IMR-90 (cell line): Measurements from ENCODE around the gene GRID1. TPM values are rescaled to one million over a fixed set of nuclear protein-coding genes. Genes with fewer than 3 reads are reported as not detected.

Experiments
- ATAC-seq: fragments of 200-7000 bp; cut with Tn5 transposase; 2 replicates; pipeline ENCODE4 v1.9.1; 2020; ENCODE audit warnings: low read depth, mild to moderate bottlenecking, moderate library complexity
- BruUV-seq: library from RNA; stranded (reverse); fragments of 400-500 nt; replicated peaks from 2 replicates; lab custom pipeline; 2021; lab: Mats Ljungman, UMichigan
- CTCF ChIA-PET: fragments of 300-600 bp; formaldehyde crosslinking; extraction: SDS; loops from one replicate; lab custom pipeline; 2021; ENCODE audit warnings: antibody characterized with exemption; lab: Yijun Ruan, JAX
- POLR2A ChIA-PET: fragments of 300-600 bp; sonication (Branson Sonifier 250); formaldehyde crosslinking; loops from one replicate; lab custom pipeline; 2022; ENCODE audit warnings: antibody characterized with exemption; ENCODE audit not compliant: unreplicated experiment; lab: Charles Lee
- DNase-seq: peaks from one replicate; pipeline ENCODE4 v3.0.0; 2013
- H2AFZ ChIP-seq: replicated peaks from 2 replicates; pipeline ENCODE3; 2013; ENCODE audit warnings: low read length, mild to moderate bottlenecking; ENCODE audit not compliant: poor library complexity
- H2AK5ac ChIP-seq: 2 replicates; pipeline ENCODE4 v1.6.1; 2013; ENCODE audit warnings: low read depth, low read length, inconsistent platforms
- H2AK9ac ChIP-seq: replicated peaks from 2 replicates; pipeline ENCODE3; 2013; ENCODE audit warnings: mild to moderate bottlenecking, low read depth, low read length, moderate library complexity; ENCODE audit not compliant: poor library complexity
- H2BK120ac ChIP-seq: 2 replicates; pipeline ENCODE4 v1.6.1; 2013; ENCODE audit warnings: low read depth, low read length, inconsistent platforms
- H2BK15ac ChIP-seq: 3 replicates; pipeline ENCODE4 v1.6.1; 2013; ENCODE audit warnings: low read depth, low read length, inconsistent platforms
- H2BK20ac ChIP-seq: 2 replicates; pipeline ENCODE4 v1.6.1; 2013; ENCODE audit warnings: low read depth, mild to moderate bottlenecking, inconsistent platforms, low read length, moderate library complexity
- H2BK5ac ChIP-seq: 2 replicates; pipeline ENCODE4 v1.6.1; 2013; ENCODE audit warnings: mild to moderate bottlenecking, low read depth, low read length, inconsistent platforms; ENCODE audit not compliant: poor library complexity, severe bottlenecking
- H3K14ac ChIP-seq: replicated peaks from 2 replicates; pipeline ENCODE4 v1.6.1; 2013; ENCODE audit warnings: low read depth, low read length, inconsistent platforms
- H3K18ac ChIP-seq: 2 replicates; pipeline ENCODE4 v1.6.1; 2013; ENCODE audit warnings: low read depth, low read length, control low read depth
- H3K23ac ChIP-seq: 2 replicates; pipeline ENCODE4 v1.6.1; 2013; ENCODE audit warnings: low read depth, low read length, inconsistent platforms
- H3K27ac ChIP-seq: 2 replicates; pipeline ENCODE4 v1.5.1; 2013; ENCODE audit warnings: mild to moderate bottlenecking, control low read depth, low read length; ENCODE audit not compliant: insufficient read depth
- H3K27me3 ChIP-seq: 2 replicates; pipeline ENCODE4 v1.6.1; 2013; ENCODE audit warnings: low read length; ENCODE audit not compliant: control insufficient read depth, insufficient read depth
- H3K36me3 ChIP-seq: 2 replicates; pipeline ENCODE4 v1.6.1; 2013; ENCODE audit warnings: low read length, mixed read lengths; ENCODE audit not compliant: control insufficient read depth, insufficient read depth
- H3K4ac ChIP-seq: 2 replicates; pipeline ENCODE4 v1.6.1; 2013; ENCODE audit warnings: low read depth, low read length, inconsistent platforms
- H3K4me1 ChIP-seq: 2 replicates; pipeline ENCODE4 v1.6.1; 2013; ENCODE audit warnings: low read length, mixed read lengths; ENCODE audit not compliant: control insufficient read depth, insufficient read depth
- H3K4me2 ChIP-seq: 2 replicates; pipeline ENCODE4 v1.6.1; 2013; ENCODE audit warnings: low read depth, mild to moderate bottlenecking, control low read depth, low read length, moderate library complexity
- H3K4me3 ChIP-seq: 2 replicates; pipeline ENCODE4 v1.5.1; 2013; ENCODE audit warnings: low read depth, mild to moderate bottlenecking, control low read depth, low read length, moderate library complexity; ENCODE audit not compliant: insufficient read depth
- H3K56ac ChIP-seq: 2 replicates; pipeline ENCODE4 v1.6.1; 2013; ENCODE audit warnings: low read length, inconsistent platforms; ENCODE audit not compliant: insufficient read depth; ENCODE audit errors: extremely low read depth
- H3K79me1 ChIP-seq, 2 experiments: 2 replicates each; pipeline ENCODE4 v1.6.1; 2013; ENCODE audit warnings: low read length in 2 of 2, inconsistent platforms in 1 of 2, low read depth in 1 of 2
- H3K9ac ChIP-seq: 2 replicates; pipeline ENCODE4 v1.6.1; 2013; ENCODE audit warnings: low read depth, low read length, control low read depth
- H3K9me1 ChIP-seq: 2 replicates; pipeline ENCODE4 v1.6.1; 2013; ENCODE audit warnings: low read length, inconsistent platforms; ENCODE audit not compliant: insufficient read depth
- H3K9me3 ChIP-seq: 2 replicates; pipeline ENCODE4 v1.6.1; 2013; ENCODE audit warnings: low read length; ENCODE audit not compliant: control insufficient read depth, insufficient read depth
- H4K20me1 ChIP-seq: 2 replicates; pipeline ENCODE4 v1.6.1; 2013; ENCODE audit warnings: low read length, inconsistent platforms; ENCODE audit not compliant: insufficient read depth
- H4K5ac ChIP-seq: 2 replicates; pipeline ENCODE4 v1.6.1; 2013; ENCODE audit warnings: mild to moderate bottlenecking, low read depth, low read length, control low read depth
- H4K8ac ChIP-seq, 2 experiments: 2 replicates each; pipeline ENCODE4 v1.6.1; 2013; ENCODE audit warnings: low read depth in 2 of 2, low read length in 2 of 2, control low read depth in 1 of 2, inconsistent platforms in 1 of 2
- H4K91ac ChIP-seq: 2 replicates; pipeline ENCODE4 v1.6.1; 2013; ENCODE audit warnings: low read depth, low read length, inconsistent platforms; ENCODE audit not compliant: insufficient read depth
- BHLHE40 ChIP-seq: fragments of 150-350 bp; IDR thresholded peaks from 2 replicates; pipeline ENCODE4 v1.6.1; 2016; ENCODE audit warnings: mild to moderate bottlenecking, low read depth, low read length
- CEBPB ChIP-seq: IDR thresholded peaks from 2 replicates; pipeline ENCODE4 v1.6.1; 2012; ENCODE audit warnings: low read depth, low read length, improper control_type of control experiment
- CHD1 ChIP-seq: IDR thresholded peaks from 2 replicates; pipeline ENCODE4 v1.6.1; 2012; ENCODE audit warnings: low read depth, low read length, improper control_type of control experiment
- MAZ ChIP-seq: IDR thresholded peaks from 2 replicates; pipeline ENCODE4 v1.6.1; 2012; ENCODE audit warnings: low read depth, mild to moderate bottlenecking, low read length, improper control_type of control experiment, moderate library complexity, borderline replicate concordance
- MXI1 ChIP-seq: IDR thresholded peaks from 2 replicates; pipeline ENCODE4 v1.6.1; 2012; ENCODE audit warnings: low read depth, mild to moderate bottlenecking, low read length, moderate library complexity, borderline replicate concordance
- POLR2A ChIP-seq: IDR thresholded peaks from 2 replicates; pipeline ENCODE4 v1.6.1; 2012; ENCODE audit warnings: mild to moderate bottlenecking, low read depth, low read length
- SMC3 ChIP-seq: fragments of 150-350 bp; IDR thresholded peaks from 2 replicates; pipeline ENCODE4 v1.6.1; 2016; ENCODE audit warnings: low read depth, mild to moderate bottlenecking, antibody characterized with exemption, low read length, moderate library complexity
- WGBS, 2 experiments: methylation state at CpG; one replicate each; pipeline versions ENCODE4 v1.1.5 to v1.1.7; 2013; ENCODE audit warnings: missing lambda C conversion rate in 2 of 2; ENCODE audit not compliant: insufficient read length in 1 of 2; ENCODE audit errors: extremely low coverage in 2 of 2; 5-methylcytosine and 5-hydroxymethylcytosine counted together
- dilution Hi-C: fragments of 300-500 bp; cut with HindIII; formaldehyde crosslinking; loops from one replicate; pipeline ENCODE4 v1.14.3; 2018; ENCODE audit warnings: low sequenced_read_pairs; ENCODE audit not compliant: unreplicated experiment
- in situ Hi-C: fragments of 300-500 bp; cut with MboI; formaldehyde crosslinking; loops from 3 replicates; pipeline ENCODE4 v1.14.3; 2019; ENCODE audit warnings: low sequenced_read_pairs, inconsistent platforms, mixed read lengths
- intact Hi-C: fragments of 100-400 bp; cut with micrococcal nuclease; formaldehyde crosslinking; loops from 2 replicates; pipeline ENCODE4 v1.10.0; 2022
- polyA plus RNA-seq, 3 experiments: library from polyadenylated mRNA; depleted of rRNA; stranded (reverse); fragments of >200 nt; gene quantifications; 2 replicates each; pipeline ENCODE4 v1.2.3, GENCODE V29; 2012; ENCODE audit warnings: low replicate concordance in 1 of 3
- total RNA-seq: library from RNA; depleted of rRNA; stranded (reverse); fragments of >200 nt; gene quantifications from 2 replicates; pipeline ENCODE4 v1.2.3, GENCODE V29; 2012
- TF ChIP-seq, protein P1 (sequence below): fragments of 150-350 bp; IDR thresholded peaks from 2 replicates; pipeline ENCODE4 v1.6.1; 2017; ENCODE audit warnings: mild to moderate bottlenecking, antibody characterized with exemption, low read length, low read depth
- TF ChIP-seq, protein P2 (sequence below): fragments of 150-350 bp; IDR thresholded peaks from 2 replicates; pipeline ENCODE4 v1.6.1; 2016; ENCODE audit warnings: low read depth, mild to moderate bottlenecking, low read length, moderate library complexity, borderline replicate concordance

Gene GRID1
- total and polyA plus RNA-seq, 2 of the 4 experiments (the other 2 are of a cell fraction): not detected

- no peak overlapping the region for H3K14ac ChIP-seq
- H3K36me3 ChIP-seq: no peaks in the 10 kb centered on the region
- no peak overlapping the region for H2BK5ac ChIP-seq
- no peak overlapping the region for H2BK15ac ChIP-seq
- BruUV-seq: no TSS peak
- H4K91ac ChIP-seq: no peak overlapping the region
- no peak overlapping the region for H4K8ac ChIP-seq
- DNase-seq (no peak), ATAC-seq (no peak)
- H3K56ac ChIP-seq: no peak overlapping the region
- H3K9ac ChIP-seq: no peak overlapping the region
- peaks cover 25% of the 10 kb centered on the region for H3K9me3 ChIP-seq
- H3K4me2 ChIP-seq: no peak overlapping the region
- H3K18ac ChIP-seq: no peak overlapping the region
- H3K79me1 ChIP-seq: no peaks in the 10 kb centered on the region
- ChIA-PET CTCF (no interaction called here), POLR2A (no interaction called here)
- no peaks in the 10 kb centered on the region for H3K9me1 ChIP-seq
- no peak overlapping the region for H3K23ac ChIP-seq
- 0% methylated on average over 1 of the region's 3 CpGs; no CpG with 5 or more reads in 1 of the 2 experiments for WGBS, 2 experiments
- H3K4ac ChIP-seq: no peak overlapping the region
- no peak overlapping the region for H2BK20ac ChIP-seq
- intact Hi-C loops: no loop called here
- no peak overlapping the region for H2BK120ac ChIP-seq
- no peak overlapping the region for H3K4me3 ChIP-seq
- no peaks in the 10 kb centered on the region for H3K4me1 ChIP-seq
- no peak overlapping the region for H2AK5ac ChIP-seq
- H3K27me3 ChIP-seq: no peaks in the 10 kb centered on the region
- TF ChIP-seq, protein P1, sequence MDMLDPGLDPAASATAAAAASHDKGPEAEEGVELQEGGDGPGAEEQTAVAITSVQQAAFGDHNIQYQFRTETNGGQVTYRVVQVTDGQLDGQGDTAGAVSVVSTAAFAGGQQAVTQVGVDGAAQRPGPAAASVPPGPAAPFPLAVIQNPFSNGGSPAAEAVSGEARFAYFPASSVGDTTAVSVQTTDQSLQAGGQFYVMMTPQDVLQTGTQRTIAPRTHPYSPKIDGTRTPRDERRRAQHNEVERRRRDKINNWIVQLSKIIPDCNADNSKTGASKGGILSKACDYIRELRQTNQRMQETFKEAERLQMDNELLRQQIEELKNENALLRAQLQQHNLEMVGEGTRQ: no peak
- TF ChIP-seq POLR2A (no peak), CEBPB (no peak), MAZ (no peak), SMC3 (no peak), CHD1 (no peak), BHLHE40 (no peak), MXI1 (no peak)
- TF ChIP-seq, protein P2, sequence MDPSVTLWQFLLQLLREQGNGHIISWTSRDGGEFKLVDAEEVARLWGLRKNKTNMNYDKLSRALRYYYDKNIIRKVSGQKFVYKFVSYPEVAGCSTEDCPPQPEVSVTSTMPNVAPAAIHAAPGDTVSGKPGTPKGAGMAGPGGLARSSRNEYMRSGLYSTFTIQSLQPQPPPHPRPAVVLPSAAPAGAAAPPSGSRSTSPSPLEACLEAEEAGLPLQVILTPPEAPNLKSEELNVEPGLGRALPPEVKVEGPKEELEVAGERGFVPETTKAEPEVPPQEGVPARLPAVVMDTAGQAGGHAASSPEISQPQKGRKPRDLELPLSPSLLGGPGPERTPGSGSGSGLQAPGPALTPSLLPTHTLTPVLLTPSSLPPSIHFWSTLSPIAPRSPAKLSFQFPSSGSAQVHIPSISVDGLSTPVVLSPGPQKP: no peak
- in situ Hi-C loops: no loop called here
- H2AK9ac ChIP-seq: no peak overlapping the region
- no peak overlapping the region for H4K5ac ChIP-seq
- dilution Hi-C loops: no loop called here
- no peak overlapping the region for H3K27ac ChIP-seq
- no peak overlapping the region for H2AFZ ChIP-seq
- no peaks in the 10 kb centered on the region for H4K20me1 ChIP-seq
Measured at GRCh38 chr10:85959239-85959638, 407.4 kb downstream of the GRID1 start.
